ENCODE measurements around the gene CIAO3. TPM values are rescaled to one million over a fixed set of nuclear protein-coding genes. Genes with fewer than 3 reads are reported as not detected.

Gene CIAO3
- total and polyA plus RNA-seq, 12 donors = 18.7 to 62.9 (median 26.1) TPM

DNA sequence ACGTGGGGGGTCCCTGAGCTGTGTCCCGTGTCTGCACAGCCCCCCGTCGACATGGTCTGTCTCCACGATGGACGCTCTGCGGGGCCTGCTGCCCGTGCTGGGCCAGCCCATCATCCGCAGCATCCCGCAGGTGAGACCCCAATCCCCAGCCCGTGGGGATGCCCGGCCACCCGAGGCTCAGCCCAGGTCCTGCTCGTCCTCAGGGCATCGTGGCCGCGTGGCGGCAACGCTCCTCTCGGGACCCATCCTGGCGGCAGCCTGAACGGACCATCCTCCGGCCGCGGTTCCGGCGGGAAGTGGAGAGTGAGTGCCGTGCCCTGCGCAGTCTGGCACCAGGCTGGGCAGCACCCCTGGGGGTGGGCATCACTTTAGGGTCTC, 24.7 kb upstream of the CIAO3 start:
- intact Hi-C loops (cut with DNase I) = no loop called here
- H3K4me3 ChIP-seq = no peak overlapping the region
- H3K4me1 ChIP-seq = no peaks in the 10 kb centered on the region
- peaks cover 7 to 32% (median 11%) of the 10 kb centered on the region in 7 donors for H3K27me3 ChIP-seq
- ATAC-seq = no peak
- H3K9me3 ChIP-seq = no peaks in the 10 kb centered on the region
- no peak for DNase-seq
- H3K27ac ChIP-seq = no peak overlapping the region
- WGBS, 2 donors = 92% methylated on average over 23 to 29 of the region's 29 CpGs
- H3K36me3 ChIP-seq = no peaks in the 10 kb centered on the region
- TF ChIP-seq, protein P1, sequence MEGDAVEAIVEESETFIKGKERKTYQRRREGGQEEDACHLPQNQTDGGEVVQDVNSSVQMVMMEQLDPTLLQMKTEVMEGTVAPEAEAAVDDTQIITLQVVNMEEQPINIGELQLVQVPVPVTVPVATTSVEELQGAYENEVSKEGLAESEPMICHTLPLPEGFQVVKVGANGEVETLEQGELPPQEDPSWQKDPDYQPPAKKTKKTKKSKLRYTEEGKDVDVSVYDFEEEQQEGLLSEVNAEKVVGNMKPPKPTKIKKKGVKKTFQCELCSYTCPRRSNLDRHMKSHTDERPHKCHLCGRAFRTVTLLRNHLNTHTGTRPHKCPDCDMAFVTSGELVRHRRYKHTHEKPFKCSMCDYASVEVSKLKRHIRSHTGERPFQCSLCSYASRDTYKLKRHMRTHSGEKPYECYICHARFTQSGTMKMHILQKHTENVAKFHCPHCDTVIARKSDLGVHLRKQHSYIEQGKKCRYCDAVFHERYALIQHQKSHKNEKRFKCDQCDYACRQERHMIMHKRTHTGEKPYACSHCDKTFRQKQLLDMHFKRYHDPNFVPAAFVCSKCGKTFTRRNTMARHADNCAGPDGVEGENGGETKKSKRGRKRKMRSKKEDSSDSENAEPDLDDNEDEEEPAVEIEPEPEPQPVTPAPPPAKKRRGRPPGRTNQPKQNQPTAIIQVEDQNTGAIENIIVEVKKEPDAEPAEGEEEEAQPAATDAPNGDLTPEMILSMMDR (IDR thresholded peaks at IDR 0.05) = no peak

DNA sequence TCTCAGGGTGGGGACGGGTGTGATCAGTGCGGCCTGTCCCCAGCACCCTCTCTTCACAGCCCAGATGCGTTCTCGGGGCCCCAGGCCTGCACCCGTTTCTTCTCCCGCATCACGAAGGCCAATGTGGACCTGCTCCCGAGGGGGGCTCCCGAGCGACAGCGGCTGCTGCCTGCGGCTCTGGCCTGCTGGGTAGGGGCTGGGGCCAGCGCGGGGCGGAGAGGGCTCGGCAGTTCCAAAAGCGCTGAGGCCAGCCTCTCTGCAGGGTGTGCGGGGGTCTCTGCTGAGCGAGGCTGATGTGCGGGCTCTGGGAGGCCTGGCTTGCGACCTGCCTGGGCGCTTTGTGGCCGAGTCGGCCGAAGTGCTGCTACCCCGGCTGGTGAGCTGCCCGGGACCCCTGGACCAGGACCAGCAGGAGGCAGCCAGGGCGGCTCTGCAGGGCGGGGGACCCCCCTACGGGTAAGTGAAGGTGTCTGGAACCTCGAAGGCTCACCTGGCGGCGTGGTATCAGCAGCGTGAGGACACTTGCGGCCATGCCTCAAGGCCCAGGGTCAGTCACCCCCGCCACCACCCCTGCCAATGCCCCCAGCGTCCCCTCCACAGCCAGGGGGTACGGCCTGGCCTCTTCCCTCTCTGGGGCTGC, 24.2 kb upstream of the CIAO3 start:
- WGBS, 2 donors = 86% methylated on average over 38 of the region's 38 CpGs
- no peak overlapping the region for H3K4me3 ChIP-seq
- ATAC-seq (no peak), DNase-seq (no peak)
- no peaks in the 10 kb centered on the region for H3K36me3 ChIP-seq
- TF ChIP-seq, protein P1 (IDR thresholded peaks at IDR 0.05) = no peak
- H3K27ac ChIP-seq = no peak overlapping the region
- H3K27me3 ChIP-seq = peaks cover 7 to 33% (median 11%) of the 10 kb centered on the region in 7 donors
- intact Hi-C loops (cut with DNase I) = no loop called here
- H3K4me1 ChIP-seq = no peaks in the 10 kb centered on the region
- no peaks in the 10 kb centered on the region for H3K9me3 ChIP-seq

DNA sequence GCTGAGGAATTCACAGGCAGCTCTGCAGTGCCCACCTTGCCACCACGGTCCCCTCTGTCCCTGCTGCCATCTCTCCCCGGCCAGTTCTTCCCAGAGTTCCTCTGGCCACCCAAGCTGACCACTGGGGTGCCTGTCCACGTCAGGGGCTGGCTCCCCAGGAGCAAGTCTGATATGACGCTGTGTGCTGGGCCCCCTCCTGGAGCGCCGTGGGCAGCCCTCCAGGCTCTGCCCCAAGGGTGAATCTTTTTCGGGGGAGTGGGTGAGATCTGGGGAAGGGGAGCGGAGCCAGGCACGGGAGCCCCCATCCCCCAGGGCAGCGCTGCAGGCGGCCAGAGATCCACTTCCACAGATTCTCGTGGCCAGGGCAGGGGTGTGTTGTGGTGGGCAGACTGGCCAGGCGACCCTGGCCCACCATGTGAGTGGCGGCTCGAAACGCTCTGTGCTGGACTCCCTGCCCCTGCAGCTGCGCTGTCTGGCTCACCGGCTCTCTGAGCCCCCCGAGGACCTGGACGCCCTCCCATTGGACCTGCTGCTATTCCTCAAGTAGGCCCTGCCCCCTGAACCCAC, 23.5 kb upstream of the CIAO3 start:
- WGBS, 2 donors = 71 to 75% methylated on average over 19 to 20 of the region's 20 CpGs
- DNase-seq = no peak
- H3K36me3 ChIP-seq = no peaks in the 10 kb centered on the region
- H3K27ac ChIP-seq = no peak overlapping the region
- H3K27me3 ChIP-seq = peaks cover 6 to 36% (median 10%) of the 10 kb centered on the region in 7 donors
- H3K4me1 ChIP-seq = no peaks in the 10 kb centered on the region
- ATAC-seq = no peak
- H3K4me3 ChIP-seq = no peak overlapping the region
- intact Hi-C loops (cut with DNase I) = no loop called here
- H3K9me3 ChIP-seq = no peaks in the 10 kb centered on the region
- TF ChIP-seq, protein P1 (IDR thresholded peaks at IDR 0.05) = no peak

DNA sequence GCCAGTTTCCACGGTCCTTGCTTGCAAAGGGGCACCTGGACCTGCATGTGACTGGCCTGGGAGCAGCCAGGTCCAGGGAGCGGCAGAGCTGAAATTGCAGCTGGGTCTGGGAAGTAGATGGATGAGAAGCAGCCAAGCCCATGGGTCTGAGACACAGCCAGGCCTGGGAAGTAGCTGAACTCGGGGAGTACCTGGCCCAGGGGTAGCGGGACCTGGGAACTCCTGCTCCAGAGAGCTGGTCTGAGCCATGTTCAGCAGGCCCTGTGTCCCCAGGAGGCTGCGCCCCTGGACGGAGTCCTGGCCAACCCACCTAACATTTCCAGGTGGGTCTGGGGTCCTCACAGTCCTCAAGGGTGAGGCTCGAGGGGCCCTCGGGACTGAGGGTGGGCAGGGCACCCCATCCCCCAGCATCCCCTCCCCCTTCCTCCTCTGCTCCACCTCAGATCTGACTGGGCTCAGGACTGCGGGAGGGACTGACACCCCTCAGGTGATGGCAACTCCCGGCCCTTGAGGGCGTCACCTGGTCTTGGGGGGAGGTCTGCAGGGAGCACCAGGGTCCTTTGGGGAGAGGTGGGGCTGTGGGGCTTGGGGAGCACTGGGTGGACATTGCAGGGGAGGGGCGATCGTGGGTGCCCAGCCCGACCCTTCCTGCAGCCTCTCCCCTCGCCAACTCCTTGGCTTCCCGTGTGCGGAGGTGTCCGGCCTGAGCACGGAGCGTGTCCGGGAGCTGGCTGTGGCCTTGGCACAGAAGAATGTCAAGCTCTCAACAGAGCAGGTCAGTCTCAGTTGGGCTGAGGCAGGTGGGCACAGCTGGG, 22.8 kb upstream of the CIAO3 start:
- H3K4me3 ChIP-seq = no peak overlapping the region
- no peak overlapping the region for H3K27ac ChIP-seq
- H3K36me3 ChIP-seq = no peaks in the 10 kb centered on the region
- DNase-seq (no peak), ATAC-seq (no peak)
- intact Hi-C loops (cut with DNase I) = no loop called here
- no peaks in the 10 kb centered on the region for H3K4me1 ChIP-seq
- 75% methylated on average over 19 to 21 of the region's 21 CpGs for WGBS, 2 donors
- H3K9me3 ChIP-seq = no peaks in the 10 kb centered on the region
- TF ChIP-seq, protein P1 (IDR thresholded peaks at IDR 0.05) = no peak
- H3K27me3 ChIP-seq = peaks cover 6 to 36% (median 10%) of the 10 kb centered on the region in 7 donors
